SK-N-SH treated with all-trans-retinoic acid at 6 μM for 48 hours (cell line): Measurements from ENCODE around the gene RRAGD.

Experiments used
- ARNTL ChIP-seq: fragments of 450-650 bp; formaldehyde crosslinking; IDR thresholded peaks from 2 replicates; pipeline ENCODE4 v1.5.0; 2020; ENCODE audit warnings: low read depth, mild to moderate bottlenecking, moderate library complexity, borderline replicate concordance
- CREB5 ChIP-seq: fragments of 250-450 bp; sonication (Bioruptor Pico); IDR thresholded peaks from 2 replicates; pipeline ENCODE4 v1.5.1; 2020; ENCODE audit warnings: low read depth, mild to moderate bottlenecking, moderate library complexity
- ISL1 ChIP-seq: fragments of 250-450 bp; sonication (Bioruptor Pico); IDR thresholded peaks from 2 replicates; pipeline ENCODE4 v2.1.2; 2022; ENCODE audit warnings: mild to moderate bottlenecking, moderate library complexity
- RARB ChIP-seq: fragments of 250-450 bp; sonication (Bioruptor Pico); IDR thresholded peaks from 2 replicates; pipeline ENCODE4 v1.8.0; 2021; ENCODE audit warnings: mild to moderate bottlenecking, moderate library complexity
- SNAI2 ChIP-seq: fragments of 250-450 bp; sonication (Bioruptor Pico); IDR thresholded peaks from 2 replicates; pipeline ENCODE4 v1.5.0; 2020; ENCODE audit warnings: mild to moderate bottlenecking, moderate library complexity
- TOX ChIP-seq: fragments of 250-450 bp; sonication (Bioruptor Pico); IDR thresholded peaks from 2 replicates; pipeline ENCODE4 v1.8.0; 2021; ENCODE audit warnings: mild to moderate bottlenecking, moderate library complexity, borderline replicate concordance
- ZC3H10 ChIP-seq: fragments of 250-450 bp; sonication (Bioruptor Pico); IDR thresholded peaks from 2 replicates; pipeline ENCODE4 v1.5.1; 2021; ENCODE audit warnings: mild to moderate bottlenecking, moderate library complexity
- ZFP30 ChIP-seq: fragments of 450-650 bp; formaldehyde crosslinking; IDR thresholded peaks from 2 replicates; pipeline ENCODE4 v1.5.0; 2022; ENCODE audit warnings: mild to moderate bottlenecking, moderate library complexity
- ZNF70 ChIP-seq: fragments of 450-650 bp; formaldehyde crosslinking; IDR thresholded peaks from 2 replicates; pipeline ENCODE4 v1.5.0; 2020; ENCODE audit warnings: mild to moderate bottlenecking, moderate library complexity

- no peak for TF ChIP-seq RARB (CRISPR knock-in tag)
- no peak for TF ChIP-seq CREB5
- TF ChIP-seq ZFP30, result no peak
- TF ChIP-seq TOX (CRISPR knock-in tag), result no peak
- no peak for TF ChIP-seq ZNF70
- TF ChIP-seq SNAI2 (CRISPR knock-in tag), result no peak
- no peak for TF ChIP-seq ZC3H10 (CRISPR knock-in tag)
- TF ChIP-seq ARNTL (CRISPR knock-in tag), result no peak
- no peak for TF ChIP-seq ISL1 (CRISPR knock-in tag)
Observed at GRCh38 chr6:89372506-89372901, 39.6 kb downstream of the RRAGD start.
